BJ (cell line): Measurements from ENCODE around the gene KAZALD1. TPM values are rescaled to one million over a fixed set of nuclear protein-coding genes. Genes with fewer than 3 reads are reported as not detected.

ENCODE experiments used
- CTCF ChIA-PET: fragments of 350-600 bp; formaldehyde crosslinking; extraction: SDS; loops from one replicate; lab custom pipeline; 2021; ENCODE audit warnings: antibody characterized with exemption, inconsistent platforms; lab: Yijun Ruan, JAX
- POLR2A ChIA-PET: fragments of 300-600 bp; sonication (Branson Sonifier 250); formaldehyde crosslinking; extraction: SDS; loops from one replicate; lab custom pipeline; 2021; ENCODE audit warnings: antibody characterized with exemption; lab: Charles Lee
- DNase-seq: peaks from one replicate; pipeline ENCODE4 v3.0.0-alpha.2; 2011; ENCODE audit warnings: low read depth
- H3K27me3 ChIP-seq: 2 replicates; pipeline ENCODE4 v1.6.0; 2011; ENCODE audit warnings: low read length; ENCODE audit not compliant: control insufficient read depth, insufficient read depth
- H3K36me3 ChIP-seq: 2 replicates; pipeline ENCODE4 v1.5.1; 2011; ENCODE audit warnings: low read length; ENCODE audit not compliant: control insufficient read depth, insufficient read depth
- H3K4me3 ChIP-seq: 2 replicates; pipeline ENCODE4 v1.5.1; 2011; ENCODE audit warnings: low read depth, mild to moderate bottlenecking, control low read depth, low read length
- polyA plus RNA-seq: library from polyadenylated mRNA; depleted of rRNA; stranded (reverse); fragments of >200 nt; gene quantifications from 2 replicates; pipeline ENCODE4 v1.2.3, GENCODE V29; 2011
- TF ChIP-seq, protein P1 (sequence below): IDR thresholded peaks from 2 replicates; pipeline ENCODE4 v1.5.1; 2011; ENCODE audit warnings: low read depth, mild to moderate bottlenecking, control low read depth, inconsistent platforms, low read length, moderate library complexity; ENCODE audit not compliant: insufficient read depth

The KAZALD1 gene
- polyA plus RNA-seq, 1 experiment = 32.4 TPM

DNA sequence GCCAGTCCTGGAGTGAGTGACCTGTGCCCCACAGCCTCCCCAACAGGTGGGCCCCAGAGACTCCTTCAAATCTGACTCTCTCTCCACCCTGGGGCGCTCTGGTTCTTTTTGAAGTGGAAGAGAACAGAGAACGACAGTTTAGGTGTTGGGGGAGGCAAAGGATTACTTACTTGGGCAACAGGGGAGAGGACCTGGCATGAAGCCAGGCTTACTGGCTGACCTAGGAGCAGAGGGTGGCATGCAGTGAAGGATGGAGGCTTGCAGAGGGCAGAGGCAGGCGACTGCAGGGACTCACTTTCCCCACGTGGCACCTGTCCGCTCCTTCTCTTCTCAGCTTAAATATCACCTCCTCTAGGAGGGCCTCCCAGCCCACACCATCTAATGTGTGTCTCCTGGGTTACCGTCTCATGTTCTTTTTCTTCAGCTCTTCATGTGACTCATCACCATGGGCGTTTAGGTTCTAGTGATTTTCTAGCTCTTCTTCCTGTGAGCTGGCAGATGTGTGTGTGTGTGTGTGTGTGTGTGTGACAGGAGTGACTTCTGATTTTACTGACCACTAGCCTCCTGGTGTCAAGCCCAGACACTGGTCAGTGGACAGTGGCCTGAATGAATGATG lies 46.7 kb upstream of the KAZALD1 start:
- no peaks in the 10 kb centered on the region for H3K36me3 ChIP-seq
- no peak overlapping the region for H3K4me3 ChIP-seq
- ChIA-PET CTCF (interaction anchor here (0.7 to 7.6 kb wide), 28 partner anchors 15 to 773 kb away, joined by 3 to 479 read pairs (median 4); partner anchors contain the start of genes HIF1AN, KAZALD1, LZTS2 and MRPL43), POLR2A (interaction anchor here (0.5 kb wide), 1 partner anchor 18 kb away, joined by 3 read pairs; no protein-coding TSS in a partner anchor)
- no peaks in the 10 kb centered on the region for H3K27me3 ChIP-seq
- TF ChIP-seq, protein P1, sequence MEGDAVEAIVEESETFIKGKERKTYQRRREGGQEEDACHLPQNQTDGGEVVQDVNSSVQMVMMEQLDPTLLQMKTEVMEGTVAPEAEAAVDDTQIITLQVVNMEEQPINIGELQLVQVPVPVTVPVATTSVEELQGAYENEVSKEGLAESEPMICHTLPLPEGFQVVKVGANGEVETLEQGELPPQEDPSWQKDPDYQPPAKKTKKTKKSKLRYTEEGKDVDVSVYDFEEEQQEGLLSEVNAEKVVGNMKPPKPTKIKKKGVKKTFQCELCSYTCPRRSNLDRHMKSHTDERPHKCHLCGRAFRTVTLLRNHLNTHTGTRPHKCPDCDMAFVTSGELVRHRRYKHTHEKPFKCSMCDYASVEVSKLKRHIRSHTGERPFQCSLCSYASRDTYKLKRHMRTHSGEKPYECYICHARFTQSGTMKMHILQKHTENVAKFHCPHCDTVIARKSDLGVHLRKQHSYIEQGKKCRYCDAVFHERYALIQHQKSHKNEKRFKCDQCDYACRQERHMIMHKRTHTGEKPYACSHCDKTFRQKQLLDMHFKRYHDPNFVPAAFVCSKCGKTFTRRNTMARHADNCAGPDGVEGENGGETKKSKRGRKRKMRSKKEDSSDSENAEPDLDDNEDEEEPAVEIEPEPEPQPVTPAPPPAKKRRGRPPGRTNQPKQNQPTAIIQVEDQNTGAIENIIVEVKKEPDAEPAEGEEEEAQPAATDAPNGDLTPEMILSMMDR = no peak
- peak; percentile 42 for DNase-seq

DNA sequence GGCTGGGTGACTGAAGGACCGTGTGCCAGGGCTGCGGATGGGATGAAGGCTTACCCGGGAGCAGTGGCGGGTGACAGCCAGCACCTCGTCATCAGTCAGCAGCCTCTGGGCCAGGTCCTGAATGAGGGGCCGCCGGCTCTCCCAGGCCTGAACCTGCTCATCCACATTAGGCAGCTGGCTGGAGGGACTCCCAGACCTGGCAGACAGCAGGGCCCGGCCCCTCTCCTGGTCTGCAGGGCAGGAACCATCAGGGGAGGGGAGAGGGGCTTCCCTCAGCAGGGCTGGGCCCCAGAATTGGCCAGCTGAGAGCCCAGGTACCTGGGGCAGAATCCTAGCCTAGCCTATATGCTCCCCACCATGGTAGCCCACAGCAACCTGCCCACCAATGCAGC lies 46.2 kb upstream of the KAZALD1 start:
- H3K36me3 ChIP-seq = no peaks in the 10 kb centered on the region
- DNase-seq = no peak
- no peaks in the 10 kb centered on the region for H3K27me3 ChIP-seq
- POLR2A ChIA-PET = interaction anchor here (0.5 kb wide), 1 partner anchor 18 kb away, joined by 3 read pairs; no protein-coding TSS in a partner anchor
- TF ChIP-seq, protein P1 = no peak
- CTCF ChIA-PET = interaction anchor here (0.8 to 7.6 kb wide), 12 partner anchors 14 to 126 kb away, joined by 3 to 479 read pairs (median 17); partner anchors contain the start of genes KAZALD1, LZTS2, MRPL43 and PDZD7
- no peak overlapping the region for H3K4me3 ChIP-seq

DNA sequence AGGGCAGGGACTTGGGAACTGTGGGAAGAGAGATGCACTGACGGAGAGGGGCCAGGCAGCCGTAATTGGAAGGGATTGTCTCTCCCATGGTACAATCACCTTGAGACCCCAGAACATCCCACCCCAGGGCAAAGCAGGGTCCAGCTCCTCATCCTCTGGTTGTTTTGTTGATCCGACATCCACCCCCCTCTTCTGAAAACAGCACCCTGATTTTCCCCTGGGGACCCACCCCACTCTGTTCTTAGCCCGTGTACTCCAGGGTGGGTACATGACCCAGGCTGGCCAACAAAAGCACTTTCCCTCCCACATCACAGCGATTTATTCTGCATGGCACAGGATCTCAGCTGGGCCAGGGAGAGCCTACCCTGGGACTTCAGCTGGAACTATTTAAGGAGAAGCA lies 45.0 kb upstream of the KAZALD1 start:
- DNase-seq = no peak
- TF ChIP-seq, protein P1 = no peak
- H3K27me3 ChIP-seq = no peaks in the 10 kb centered on the region; the same call in 1 of the 2 replicates
- ChIA-PET POLR2A (no interaction called here), CTCF (interaction anchor here (1.0 to 7.6 kb wide), 6 partner anchors 13 to 125 kb away, joined by 3 to 479 read pairs (median 49); partner anchors contain the start of genes LZTS2, MRPL43, PDZD7 and SFXN3)
- H3K36me3 ChIP-seq = no peaks in the 10 kb centered on the region
- H3K4me3 ChIP-seq = no peak overlapping the region

DNA sequence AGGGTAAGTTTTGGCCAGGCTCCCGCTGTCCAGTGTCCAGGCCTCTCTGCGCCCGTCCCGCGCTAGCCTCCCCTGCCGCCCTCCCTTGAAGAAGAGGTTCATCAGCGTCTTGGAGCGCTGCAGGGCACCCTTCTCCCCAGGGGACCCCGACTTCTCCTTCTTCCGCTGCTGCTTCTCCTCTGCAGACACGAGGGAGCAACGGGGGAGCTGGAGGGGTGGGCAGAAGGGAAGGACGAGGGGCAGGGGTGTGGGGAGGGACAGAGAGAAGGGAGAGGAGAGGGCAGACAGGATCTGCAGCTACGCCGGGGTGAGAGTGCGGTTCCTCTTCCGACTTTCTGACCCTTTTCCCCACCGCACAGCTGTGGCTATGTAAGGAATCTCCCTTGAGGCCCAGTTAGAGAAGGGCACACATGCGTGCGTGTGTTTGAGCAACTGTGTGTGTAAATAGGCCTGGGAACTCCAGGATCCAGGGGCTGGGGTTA lies 43.6 kb upstream of the KAZALD1 start:
- no peak for DNase-seq
- POLR2A ChIA-PET = no interaction called here

More for the DNA sequence above, 43.6 kb upstream of the KAZALD1 start:
- Histone ChIP-seq H3K4me3 (no peak overlapping the region), H3K36me3 (no peaks in the 10 kb centered on the region), H3K27me3 (no peaks in the 10 kb centered on the region; the same call in 1 of the 2 replicates)
- TF ChIP-seq, protein P1 = no peak
- CTCF ChIA-PET = interaction anchor here (0.7 to 7.6 kb wide), 13 partner anchors 12 to 605 kb away, joined by 3 to 479 read pairs (median 9); partner anchors contain the start of genes KAZALD1, LZTS2, MRPL43 and PDZD7
